Right lobe of liver (tissue), 6 donors: ENCODE measurements around the gene EEF1AKMT3. TPM values are rescaled to one million over a fixed set of nuclear protein-coding genes. Genes with fewer than 3 reads are reported as not detected.

Experiments used
- ATAC-seq, 4 donors: fragments of 200-7000 bp; cut with Tn5 transposase; one replicate each; pipeline ENCODE4 v1.9.1; 2020; ENCODE audit warnings: mild to moderate bottlenecking in 4 of 4, moderate library complexity in 4 of 4
- DNase-seq, 3 donors: peaks; one replicate each; pipeline ENCODE4 v3.0.0-alpha.2; 2020
- H3K27ac ChIP-seq, 3 donors: fragments of 200-600 bp; one replicate each; pipeline ENCODE4 v1.8.0; 2022
- H3K27me3 ChIP-seq, 2 donors: fragments of 200-600 bp; one replicate each; pipeline ENCODE4 v1.8.0; 2022
- H3K36me3 ChIP-seq, 4 donors: fragments of 200-600 bp; sonication (generic) in 1 of 4; one replicate each; pipeline versions ENCODE4 v1.5.1 to v1.8.0; 2017 to 2022; ENCODE audit warnings: control low read depth in 1 of 4
- H3K4me1 ChIP-seq, 4 donors: fragments of 200-600 bp; sonication (generic) in 1 of 4; one replicate each; pipeline versions ENCODE4 v1.5.1 to v1.8.0; 2017 to 2022; ENCODE audit warnings: control low read depth in 1 of 4
- H3K4me3 ChIP-seq, 3 donors: fragments of 200-600 bp; one replicate each; pipeline ENCODE4 v1.8.0; 2022
- H3K9me3 ChIP-seq, 4 donors: fragments of 200-600 bp; sonication (generic) in 1 of 4; one replicate each; pipeline versions ENCODE4 v1.5.1 to v1.8.0; 2017 to 2022; ENCODE audit warnings: control low read depth in 1 of 4
- POLR2A ChIP-seq: fragments of 450-650 bp; IDR thresholded peaks from one replicate; pipeline ENCODE4 v1.6.1; 2017; ENCODE audit warnings: antibody characterized with exemption, mild to moderate bottlenecking
- WGBS: methylation state at CpG from one replicate; pipeline ENCODE4 v1.1.6; 2018; ENCODE audit warnings: low coverage, low lambda C conversion rate; ENCODE audit not compliant: insufficient coverage; ENCODE audit errors: missing lambda C conversion rate; 5-methylcytosine and 5-hydroxymethylcytosine counted together
- intact Hi-C, 2 donors: fragments of 100-400 bp; cut with DNase I; formaldehyde crosslinking; loops; one replicate each; pipeline versions ENCODE4 v1.11.2 to v1.14.1; 2022
- total RNA-seq, 6 experiments: library from RNA; depleted of rRNA in 2 of 6; stranded (reverse); fragments of >200 nt in 2 of 6; fragmentation: NEBNext Ultra II Directional in 3 of 6; extraction: Animal tissue kit (Norgen Biotek cat#: 25700) in 3 of 6; gene quantifications; one replicate each; pipeline versions ENCODE4 v1.1.0 to v1.2.4, GENCODE V29; 2016 to 2023
- TF ChIP-seq, protein P1 (sequence below), 4 donors: fragments of 200-600 bp in 3 of 4; fragments of 450-650 bp in 1 of 4; IDR thresholded peaks; one replicate each; pipeline versions ENCODE4 v1.5.1 to v1.8.0; 2016 to 2022; ENCODE audit warnings: antibody characterized with exemption in 4 of 4, mild to moderate bottlenecking in 2 of 4
- donor health status: DM: no; HTN: yes; CAD: no.
- donor health status: DM: no; HTN: no; CAD: no.
- donor health status: DM: no; HTN: no; CAD: no.
- donor health status: DM: no; HTN: yes; CAD: no.
- donor health status: DM: no; HTN: yes; CAD: no.

Gene EEF1AKMT3
- total RNA-seq, 6 experiments from 2014 or later = 3.2 to 5.5 (median 3.7) TPM

DNA sequence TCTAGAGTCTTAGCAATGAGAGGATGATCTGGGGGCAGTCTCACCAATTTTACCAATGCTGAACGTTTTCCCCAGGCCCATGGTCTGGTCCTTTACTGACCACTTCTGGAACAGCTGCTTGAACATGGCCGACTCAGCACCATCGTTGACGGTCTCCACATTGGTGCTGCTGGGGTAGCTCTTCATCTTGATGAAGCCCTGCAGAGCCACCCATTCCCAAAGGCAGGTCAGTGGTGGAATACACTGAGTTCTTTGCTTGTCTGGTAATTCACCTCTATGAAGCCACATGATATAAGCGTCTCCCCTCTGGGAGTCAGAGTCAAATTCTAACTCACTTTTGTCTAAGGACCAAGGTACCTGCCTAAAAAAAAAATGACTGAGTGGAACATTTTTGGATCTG, 35.9 kb downstream of the EEF1AKMT3 start:
- 71% methylated on average over 2 of the region's 5 CpGs for WGBS
- ATAC-seq = no peak
- H3K36me3 ChIP-seq = peaks cover 0 to 65% (median 9%) of the 10 kb centered on the region in 4 donors

DNA sequence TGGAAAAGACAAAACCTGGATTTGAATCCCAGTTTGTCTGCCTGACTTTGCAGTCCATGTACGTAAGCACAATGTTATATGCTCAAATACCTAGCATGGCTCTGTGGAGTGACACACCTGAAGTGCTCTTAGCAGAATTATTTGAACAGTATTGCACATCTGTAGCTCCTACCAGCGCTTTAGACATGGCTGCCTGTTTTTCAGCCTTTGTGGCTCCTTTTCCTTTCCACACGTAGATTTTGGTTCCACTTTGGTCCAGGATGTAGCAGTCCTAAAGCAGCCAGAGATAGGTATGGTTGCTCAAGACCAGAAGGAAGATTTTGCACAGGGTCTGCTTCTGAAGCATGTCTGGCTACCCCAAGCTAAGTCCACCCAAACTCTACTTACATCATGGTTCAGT, 37.0 kb downstream of the EEF1AKMT3 start:
- Histone ChIP-seq H3K27ac (no peak overlapping the region), H3K4me1 (peaks cover 0 to 4% (median 0%) of the 10 kb centered on the region in 4 donors), H3K9me3 (no peaks in the 10 kb centered on the region), H3K4me3 (no peak overlapping the region), H3K36me3 (peaks cover 0 to 65% (median 9%) of the 10 kb centered on the region in 4 donors), H3K27me3 (no peaks in the 10 kb centered on the region)
- 86% methylated on average over 3 of the region's 3 CpGs for WGBS
- no peak for ATAC-seq
- TF ChIP-seq, protein P1, sequence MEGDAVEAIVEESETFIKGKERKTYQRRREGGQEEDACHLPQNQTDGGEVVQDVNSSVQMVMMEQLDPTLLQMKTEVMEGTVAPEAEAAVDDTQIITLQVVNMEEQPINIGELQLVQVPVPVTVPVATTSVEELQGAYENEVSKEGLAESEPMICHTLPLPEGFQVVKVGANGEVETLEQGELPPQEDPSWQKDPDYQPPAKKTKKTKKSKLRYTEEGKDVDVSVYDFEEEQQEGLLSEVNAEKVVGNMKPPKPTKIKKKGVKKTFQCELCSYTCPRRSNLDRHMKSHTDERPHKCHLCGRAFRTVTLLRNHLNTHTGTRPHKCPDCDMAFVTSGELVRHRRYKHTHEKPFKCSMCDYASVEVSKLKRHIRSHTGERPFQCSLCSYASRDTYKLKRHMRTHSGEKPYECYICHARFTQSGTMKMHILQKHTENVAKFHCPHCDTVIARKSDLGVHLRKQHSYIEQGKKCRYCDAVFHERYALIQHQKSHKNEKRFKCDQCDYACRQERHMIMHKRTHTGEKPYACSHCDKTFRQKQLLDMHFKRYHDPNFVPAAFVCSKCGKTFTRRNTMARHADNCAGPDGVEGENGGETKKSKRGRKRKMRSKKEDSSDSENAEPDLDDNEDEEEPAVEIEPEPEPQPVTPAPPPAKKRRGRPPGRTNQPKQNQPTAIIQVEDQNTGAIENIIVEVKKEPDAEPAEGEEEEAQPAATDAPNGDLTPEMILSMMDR (IDR thresholded peaks at IDR 0.05) = no peak
- no peak for TF ChIP-seq POLR2A
- DNase-seq = no peak
- intact Hi-C loops = loop anchor here in 1 of 2 donors (10.0 kb wide), 1 partner anchor 95 kb away; no protein-coding TSS in a partner anchor

More for the DNA sequence above, 35.9 kb downstream of the EEF1AKMT3 start:
- TF ChIP-seq, protein P1 (IDR thresholded peaks at IDR 0.05) = no peak
- no peak for TF ChIP-seq POLR2A
- no peaks in the 10 kb centered on the region for H3K9me3 ChIP-seq
- DNase-seq = no peak
- H3K4me3 ChIP-seq = no peak overlapping the region
- no peak overlapping the region for H3K27ac ChIP-seq
- H3K27me3 ChIP-seq = no peaks in the 10 kb centered on the region
- intact Hi-C loops = loop anchor here in 1 of 2 donors (10.0 kb wide), 1 partner anchor 96 kb away; no protein-coding TSS in a partner anchor
- H3K4me1 ChIP-seq = no peaks in the 10 kb centered on the region

DNA sequence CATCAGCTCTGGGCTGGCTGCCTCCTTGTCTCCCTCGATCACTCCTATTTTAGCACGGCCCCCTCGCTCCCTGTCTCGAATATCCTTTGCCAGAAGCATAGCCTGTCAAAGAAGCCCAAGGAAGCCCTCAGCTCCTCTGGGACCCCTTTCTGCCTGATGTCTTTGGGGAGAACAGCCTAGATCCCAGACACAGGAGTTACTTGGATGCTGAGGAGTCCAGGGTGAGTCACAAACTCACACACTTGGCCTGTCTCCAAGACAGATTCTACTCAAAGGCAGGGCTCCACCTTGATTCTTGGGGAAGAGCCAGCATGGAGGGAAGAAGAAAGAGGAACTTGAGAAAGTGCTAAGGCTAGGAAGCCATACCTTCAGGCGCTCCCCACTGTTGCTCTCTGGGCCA, 38.0 kb downstream of the EEF1AKMT3 start:
- DNase-seq = no peak

DNA sequence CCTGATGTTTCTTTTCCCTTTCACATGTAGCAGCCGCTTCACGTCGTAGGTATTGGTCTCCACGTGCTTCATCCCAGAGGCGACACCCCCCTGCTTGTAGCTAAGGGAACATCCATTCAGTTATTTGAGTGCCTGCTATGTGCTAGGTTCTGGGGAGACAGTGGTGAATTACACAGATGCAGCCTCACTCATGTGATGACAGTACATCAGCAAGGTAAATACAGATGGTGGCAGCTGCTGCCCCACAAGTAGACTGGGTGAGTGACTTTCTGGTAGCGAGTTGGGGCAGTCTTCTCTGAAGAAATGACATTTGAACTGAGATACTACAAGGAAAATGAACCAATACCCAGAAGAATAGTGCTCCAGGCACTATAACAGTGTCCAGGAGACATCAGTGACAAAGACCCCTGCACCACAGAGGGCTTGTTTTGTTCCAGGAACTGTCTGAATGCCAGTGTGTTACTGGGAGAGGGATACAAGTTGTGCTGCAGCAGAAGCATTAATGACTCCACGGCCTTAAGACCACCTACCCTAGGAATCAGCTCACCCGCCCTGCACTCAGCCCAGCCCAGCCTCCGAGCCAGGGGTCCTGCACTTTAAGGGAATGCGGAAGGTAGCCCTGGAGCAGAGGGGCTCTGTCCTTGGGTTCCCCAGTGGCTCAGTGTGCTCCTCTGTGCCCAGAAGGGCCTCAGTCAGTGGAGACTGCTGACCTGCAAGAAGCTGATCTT, 38.8 kb downstream of the EEF1AKMT3 start:
- DNase-seq (no peak), ATAC-seq (no peak)
- intact Hi-C loops = no loop called here
- 91% methylated on average over 6 of the region's 10 CpGs for WGBS
- Histone ChIP-seq H3K27me3 (no peaks in the 10 kb centered on the region), H3K4me1 (peaks cover 0 to 11% (median 0%) of the 10 kb centered on the region in 4 donors), H3K36me3 (peaks cover 0 to 52% (median 9%) of the 10 kb centered on the region in 4 donors), H3K27ac (no peak overlapping the region), H3K9me3 (no peaks in the 10 kb centered on the region), H3K4me3 (no peak overlapping the region)
- TF ChIP-seq, protein P1 (IDR thresholded peaks at IDR 0.05) = no peak
- TF ChIP-seq POLR2A = no peak

More for the DNA sequence above, 38.0 kb downstream of the EEF1AKMT3 start:
- Histone ChIP-seq H3K4me1 (peaks cover 0 to 11% (median 0%) of the 10 kb centered on the region in 4 donors), H3K36me3 (peaks cover 0 to 56% (median 9%) of the 10 kb centered on the region in 4 donors), H3K4me3 (no peak overlapping the region), H3K9me3 (no peaks in the 10 kb centered on the region), H3K27me3 (no peaks in the 10 kb centered on the region), H3K27ac (no peak overlapping the region)
- intact Hi-C loops = no loop called here
- 97% methylated on average over 5 of the region's 5 CpGs for WGBS
- TF ChIP-seq, protein P1 (IDR thresholded peaks at IDR 0.05) = no peak
- no peak for TF ChIP-seq POLR2A
- no peak for ATAC-seq
